GM21723 (cell line): ENCODE data around the gene CD274.
"Not testable (repeated sequence)": the region's sequence is repeated elsewhere in the genome, so short reads cannot be mapped to it uniquely, and the experiment has no call there.

Source experiments
- ATAC-seq: cut with Tn5 transposase; IDR thresholded peaks from one replicate; pipeline ENCODE4 v1.9.1; 2021; ENCODE audit warnings: mild to moderate bottlenecking, moderate library complexity; ENCODE audit not compliant: unreplicated experiment

CD274 gene

DNA sequence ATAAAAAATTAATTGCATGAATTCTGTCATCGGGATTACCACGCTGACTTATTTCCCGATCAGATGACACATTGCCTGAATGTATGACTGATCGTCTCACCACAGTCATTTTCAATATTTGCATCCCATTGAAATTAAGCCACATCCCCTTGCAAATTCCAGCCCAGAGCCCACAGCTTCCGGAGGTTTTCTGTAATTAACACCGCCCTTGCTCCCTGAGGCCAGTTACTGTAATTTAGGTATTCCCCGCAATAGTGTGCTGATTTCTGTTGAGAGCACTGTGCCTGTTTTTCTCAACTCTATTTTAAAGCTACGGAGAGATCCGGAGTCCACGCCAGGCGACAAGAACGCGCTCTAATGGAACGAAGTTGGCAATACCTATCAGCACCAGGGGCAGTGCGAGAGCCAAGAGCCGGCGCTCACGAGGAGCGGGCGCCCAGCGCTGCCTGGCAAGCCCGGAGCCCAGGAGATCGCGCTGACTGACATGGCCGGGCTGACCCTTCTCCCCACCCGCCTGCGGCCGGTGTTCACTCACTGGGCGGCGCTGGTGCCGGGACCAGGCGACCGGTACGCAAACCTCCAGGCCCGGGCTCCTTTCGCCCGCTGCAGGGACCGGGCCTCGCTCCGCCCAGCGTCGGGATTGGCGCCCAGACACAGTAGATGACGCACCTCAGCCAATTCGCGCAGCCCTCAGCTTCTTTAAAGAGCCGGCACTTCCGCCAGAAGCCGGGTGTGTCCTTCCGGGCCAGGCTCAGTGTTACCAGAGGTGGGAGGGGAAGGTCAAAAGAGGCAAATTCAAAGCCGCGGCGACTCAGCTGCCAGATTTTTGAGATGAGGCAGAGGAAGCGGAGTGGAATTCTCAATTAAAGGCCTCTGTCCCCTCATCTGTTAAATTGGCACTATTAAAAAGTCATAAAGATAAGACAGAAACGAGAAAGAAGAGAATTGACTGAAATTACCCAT, 12.8 kb upstream of the CD274 start, which contains the start of gene PLGRKT:
TSS of gene PLGRKT (minus strand) at position 672 of the 963 bp plus-strand sequence. CDS start 5,948 bp downstream, outside the sequence.
- peak; percentile 84 for ATAC-seq

GRCh38 chr9:5438301-5439162, 11.8 kb upstream of the CD274 start:
- ATAC-seq = peak; percentile 74

DNA sequence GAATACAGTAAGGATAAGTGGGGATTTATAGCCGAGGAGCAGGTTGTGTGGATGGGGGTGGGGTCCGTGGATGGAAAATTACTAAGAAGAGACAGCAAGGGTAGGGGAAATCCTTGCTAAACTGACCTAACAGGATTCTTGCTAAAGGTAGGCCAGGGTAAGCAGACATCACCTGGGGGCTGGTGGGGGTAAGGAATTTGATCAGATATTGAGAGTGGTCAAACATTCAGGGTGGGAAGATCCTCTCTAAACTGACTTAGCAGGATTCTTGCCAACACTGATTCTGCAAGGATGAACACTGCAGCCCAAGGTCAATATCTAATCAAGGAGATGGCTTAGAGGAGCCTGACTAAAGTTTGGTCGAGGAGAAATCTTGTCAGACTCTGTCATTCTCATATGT, 9.9 kb upstream of the CD274 start:
- no peak for ATAC-seq

GRCh38 chr9:5441043-5441442, 9.3 kb upstream of the CD274 start:
- no peak for ATAC-seq

- no peak for ATAC-seq
Observed at GRCh38 chr9:5442400-5443011, 7.8 kb upstream of the CD274 start.

DNA sequence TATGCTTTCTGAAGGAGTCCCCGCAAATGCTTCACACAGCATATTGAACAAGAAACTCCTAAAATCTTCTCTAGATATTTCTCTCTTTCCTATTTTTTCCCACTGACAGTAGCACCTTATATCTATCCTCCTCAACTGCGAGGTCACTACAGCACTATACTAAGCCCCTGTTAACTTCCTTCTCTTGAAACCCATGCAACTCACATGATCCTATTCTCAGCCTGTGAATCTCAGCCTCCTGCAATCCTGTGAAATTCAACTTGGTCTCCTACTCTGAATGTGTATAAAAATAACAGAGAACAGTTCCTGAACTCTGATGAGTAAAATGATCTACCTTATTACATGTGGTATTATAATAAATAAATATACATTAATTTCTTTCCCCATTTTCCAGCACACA, 6.5 kb upstream of the CD274 start:
- no peak for ATAC-seq

DNA sequence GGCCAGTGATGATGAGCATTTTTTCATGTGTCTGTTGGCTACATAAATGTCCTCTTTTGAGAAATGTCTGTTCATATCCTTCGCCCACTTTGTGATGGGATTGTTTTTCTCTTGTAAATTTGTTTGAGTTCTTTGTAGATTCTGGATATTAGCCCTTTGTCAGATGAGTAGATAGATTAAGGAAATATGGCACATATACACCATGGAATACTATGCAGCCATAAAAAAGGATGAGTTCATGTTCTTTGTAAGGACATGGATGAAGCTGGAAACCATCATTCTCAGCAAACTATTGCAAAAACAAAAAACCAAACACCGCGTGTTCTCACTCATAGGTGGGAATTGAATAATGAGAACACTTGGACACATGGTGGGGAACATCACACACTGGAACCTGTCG, 5.2 kb upstream of the CD274 start:
- not testable (repeated sequence) for ATAC-seq

DNA sequence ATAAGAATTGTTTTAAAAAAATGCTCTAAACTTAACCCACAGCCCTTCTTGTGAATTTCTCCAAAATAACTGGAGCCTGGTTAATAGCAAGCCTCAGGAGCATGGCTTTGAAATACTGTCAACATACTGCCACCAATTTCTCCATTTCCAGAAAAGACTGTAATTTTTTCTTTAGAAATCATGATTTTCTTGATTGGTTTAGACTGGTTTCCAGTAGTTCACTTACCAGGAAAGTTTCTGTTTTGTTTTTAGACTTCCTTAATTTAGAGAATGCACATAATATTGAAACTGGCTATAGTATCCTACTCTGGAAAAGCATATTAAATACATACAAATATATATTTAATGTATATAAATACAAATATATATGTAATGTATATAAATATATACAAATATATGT, 4.5 kb upstream of the CD274 start:
- ATAC-seq = no peak

GRCh38 chr9:5446451-5447236, 3.7 kb upstream of the CD274 start:
- no peak for ATAC-seq

DNA sequence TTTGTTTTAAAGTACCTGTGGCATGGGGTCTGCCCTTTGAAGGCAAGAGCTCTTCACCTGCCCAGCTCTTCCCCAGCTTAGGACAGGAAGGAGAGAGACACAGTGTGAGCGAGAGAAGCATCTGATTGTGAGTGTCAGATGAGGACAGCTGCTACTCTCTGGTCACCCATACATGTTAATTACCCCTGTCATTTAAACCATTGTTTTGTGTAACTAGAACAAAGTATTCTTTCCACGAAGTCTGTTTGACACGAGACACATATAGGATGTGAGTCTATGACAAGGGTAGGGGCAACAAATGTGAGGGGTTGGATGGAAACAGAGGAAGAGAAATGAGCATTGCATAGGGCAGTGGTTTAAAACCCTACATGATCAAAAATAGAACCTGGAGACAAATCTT, 3.0 kb upstream of the CD274 start:
- ATAC-seq = no peak

DNA sequence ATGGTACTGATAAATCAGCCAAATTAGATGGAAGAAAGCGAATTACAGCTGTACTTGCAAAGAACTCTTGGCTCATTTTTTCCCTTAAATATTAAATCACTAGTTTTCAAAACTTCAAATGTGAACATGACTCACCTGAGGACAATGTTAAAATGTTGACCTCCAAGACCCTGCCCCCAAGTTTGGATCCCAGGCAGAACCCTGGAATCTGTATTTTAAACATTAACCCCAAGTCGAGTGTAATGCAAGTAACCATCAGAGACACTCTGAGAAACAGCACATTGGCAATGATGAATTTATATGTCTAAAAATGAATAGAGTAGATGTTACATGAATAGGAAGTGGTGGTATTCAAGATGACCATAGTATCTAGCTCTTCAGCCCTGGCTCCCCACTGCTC, 2.3 kb upstream of the CD274 start:
- ATAC-seq = no peak

DNA sequence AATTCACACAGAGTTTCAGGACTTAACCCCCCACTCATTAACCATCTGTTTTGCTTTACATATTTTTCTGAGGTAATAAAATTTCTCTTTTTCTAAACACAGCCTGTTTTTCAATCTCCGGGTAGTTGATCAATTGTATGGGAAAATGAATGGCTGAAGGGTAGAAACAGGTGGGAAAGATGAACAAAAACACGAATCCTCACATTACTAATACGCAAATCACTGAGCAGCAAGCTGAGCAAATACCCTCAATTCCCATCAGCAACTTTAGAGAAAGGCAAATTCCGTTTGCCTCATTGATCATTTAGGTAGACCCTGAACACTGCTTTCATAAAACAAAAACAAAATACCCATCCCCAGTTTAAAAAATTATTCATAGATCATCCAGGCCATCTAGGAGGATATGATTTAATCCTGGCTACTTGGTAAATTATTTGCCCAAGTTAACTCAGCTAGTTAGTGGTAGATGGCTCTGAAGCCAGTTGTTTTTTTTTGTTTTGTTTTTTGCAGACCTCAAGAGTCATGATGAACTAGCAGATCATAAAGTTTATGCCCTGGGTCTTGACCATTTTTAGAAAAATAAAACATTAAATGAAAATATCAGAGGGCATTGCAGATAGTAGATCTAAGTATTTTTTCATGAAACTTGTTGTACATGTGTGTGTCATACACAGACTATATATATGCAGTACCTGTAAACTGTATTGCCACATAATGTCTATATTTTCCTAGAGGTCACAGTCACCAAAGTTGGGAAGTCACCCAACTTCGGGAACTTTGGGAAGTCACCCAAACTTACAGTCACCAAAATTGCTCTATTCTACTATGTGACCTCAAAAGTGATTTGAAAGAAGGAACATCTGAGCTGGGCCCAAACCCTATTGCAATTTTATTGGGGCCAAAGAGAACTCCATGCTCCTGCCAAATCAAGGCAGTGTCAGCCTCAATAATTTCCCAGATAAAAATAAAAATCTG, 1.6 kb upstream of the CD274 start:
- no peak for ATAC-seq

GRCh38 chr9:5449521-5450358, 602 bp upstream of the CD274 start:
- ATAC-seq = no peak

- ATAC-seq = no peak
Observed at GRCh38 chr9:5452286-5452609, 1.9 kb downstream of the CD274 start.

GRCh38 chr9:5453004-5453403, 2.7 kb downstream of the CD274 start:
- ATAC-seq = no peak

DNA sequence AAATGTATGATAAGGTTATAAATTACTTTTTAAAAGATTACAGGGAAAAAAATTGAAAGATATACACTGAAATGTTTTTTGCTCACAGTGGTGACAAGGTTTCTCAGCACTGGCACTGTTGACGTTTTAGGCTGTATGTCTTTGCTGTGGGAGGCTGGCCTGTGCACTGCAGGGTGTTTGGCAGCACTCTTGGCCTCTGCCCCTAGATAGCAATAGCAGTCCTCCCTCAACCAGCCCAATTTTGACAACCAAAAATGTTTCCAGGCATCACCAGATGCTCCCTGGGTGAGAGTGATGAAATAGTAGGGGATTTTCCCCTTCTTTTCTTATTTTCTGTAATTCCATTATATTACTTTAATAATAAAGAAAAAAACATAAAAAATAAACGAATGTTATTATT, 3.3 kb downstream of the CD274 start:
- ATAC-seq = no peak

GRCh38 chr9:5455181-5455580, 4.8 kb downstream of the CD274 start:
- no peak for ATAC-seq

DNA sequence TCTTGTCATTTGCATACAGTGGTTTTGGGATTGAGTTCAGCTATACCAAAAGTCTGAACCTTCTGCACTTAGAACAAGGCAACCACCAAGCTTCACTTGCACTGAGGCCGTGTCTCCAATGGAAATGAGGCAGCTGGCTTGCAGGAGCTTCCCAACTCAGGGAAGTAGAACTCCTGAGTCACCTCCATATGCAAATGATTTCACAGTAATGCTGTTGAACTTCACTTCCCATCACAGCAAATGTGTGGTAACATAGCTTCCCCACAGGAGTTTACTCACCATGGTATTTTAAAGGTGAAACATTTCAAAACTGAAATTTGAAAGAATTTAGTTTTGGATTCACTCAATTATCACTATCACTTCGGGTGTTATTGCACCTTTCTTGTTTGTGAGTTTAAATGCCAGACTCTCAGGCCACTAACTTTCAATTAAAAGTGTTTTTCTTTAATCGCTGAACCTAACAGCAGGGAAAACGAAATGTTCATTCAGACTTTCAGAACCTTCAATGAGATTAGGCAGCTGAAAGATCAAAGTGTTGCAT, 9.0 kb downstream of the CD274 start:
- peak; percentile 70 for ATAC-seq
